NCI-H526 treated with DMSO at 0.1 percent for 48 hours (cell line): ENCODE results near the gene COL11A1.

Source experiments
- DNase-seq: peaks from one replicate; lab custom pipeline; 2025; lab: John Stamatoyannopoulos, UW

The COL11A1 gene

DNA sequence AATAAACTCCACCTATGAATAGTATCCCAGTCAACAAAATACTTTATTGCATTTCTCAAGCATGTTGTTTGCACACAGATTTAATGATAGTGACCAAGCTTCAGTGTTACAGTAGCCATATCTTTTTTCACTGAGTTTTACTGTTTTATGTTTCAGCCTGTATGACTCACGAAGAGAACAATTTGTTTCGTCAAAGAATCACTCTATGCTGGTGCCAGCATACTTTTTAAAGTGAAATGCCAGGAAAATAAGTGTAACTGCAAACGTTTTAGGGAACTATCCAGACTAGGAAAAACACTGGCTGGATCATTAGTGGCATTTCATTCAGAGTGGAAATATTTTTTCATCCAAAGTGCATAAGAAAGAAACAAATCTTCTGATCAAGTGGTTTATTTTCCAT lies 210.8 kb downstream of the COL11A1 start:
- no peak for DNase-seq

DNA sequence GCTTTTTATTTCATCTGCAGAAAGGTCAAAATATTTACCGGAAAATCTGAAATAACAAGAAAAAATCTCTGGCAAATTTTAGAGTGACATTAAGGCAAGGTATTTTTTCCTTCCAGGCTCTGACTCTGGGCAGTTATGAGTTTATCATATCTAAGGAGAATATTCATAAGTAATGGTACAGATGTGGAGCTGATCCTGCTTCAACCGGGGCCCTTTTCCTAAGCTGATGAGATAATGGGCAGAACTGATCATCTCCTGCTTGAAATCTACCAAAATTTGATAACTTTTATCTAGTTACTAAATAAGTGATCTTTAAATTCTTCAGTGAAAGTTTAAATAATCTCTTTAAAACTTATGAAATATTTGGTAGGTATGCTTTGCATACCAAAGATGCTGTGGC lies 211.6 kb downstream of the COL11A1 start:
- DNase-seq: no peak

DNA sequence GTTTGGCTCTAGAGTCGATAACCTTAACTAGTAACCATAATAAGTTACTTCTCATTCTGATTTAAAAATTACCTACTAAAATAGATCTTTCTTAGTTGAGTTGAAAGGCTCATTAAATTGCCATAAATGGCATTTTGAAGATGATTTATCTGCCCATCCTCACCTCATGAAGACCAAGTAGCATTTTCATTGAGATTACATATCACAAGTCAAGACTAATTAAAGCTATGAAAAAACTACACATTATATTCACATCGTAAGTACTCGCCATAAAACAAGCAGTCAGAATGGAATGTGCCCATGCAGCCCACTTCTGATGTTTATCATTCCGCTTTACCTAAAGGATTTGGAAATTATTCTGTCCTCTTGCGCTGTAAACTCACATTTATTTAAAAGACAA lies 212.0 kb downstream of the COL11A1 start:
- no peak for DNase-seq

DNA sequence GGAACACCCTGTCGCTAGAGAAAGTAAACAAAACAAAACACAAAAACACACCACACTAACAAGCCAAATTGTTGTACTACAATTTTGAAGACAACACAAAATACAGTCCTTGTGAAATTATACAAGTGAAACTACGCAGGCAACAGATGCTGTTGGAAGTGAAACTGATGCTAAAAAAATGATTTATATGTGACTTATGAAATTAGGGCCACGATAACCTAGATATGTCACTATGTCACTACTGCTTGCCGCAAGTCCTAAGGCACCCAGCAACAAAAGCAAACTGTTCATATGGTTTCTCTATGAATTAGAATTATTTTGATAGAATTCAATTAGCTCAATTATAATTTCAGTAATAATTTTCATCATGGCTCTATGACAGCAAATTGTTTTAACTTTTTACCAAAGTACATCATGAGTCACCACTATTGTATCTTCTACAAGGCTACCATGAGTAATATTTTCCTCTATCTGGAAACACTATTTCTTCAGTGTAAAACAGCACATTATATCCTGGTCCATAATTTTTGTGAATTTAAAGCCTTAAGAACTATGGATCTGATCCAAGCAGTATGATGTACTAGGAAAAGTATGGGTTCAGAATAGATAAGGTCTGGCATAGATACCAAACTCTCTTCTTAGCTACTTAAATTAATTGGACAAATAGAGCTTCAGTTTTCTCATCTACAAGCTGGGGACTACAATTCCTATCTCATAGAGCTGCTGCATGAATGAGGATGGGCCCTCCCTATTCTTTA lies 216.3 kb downstream of the COL11A1 start:
- DNase-seq: no peak

DNA sequence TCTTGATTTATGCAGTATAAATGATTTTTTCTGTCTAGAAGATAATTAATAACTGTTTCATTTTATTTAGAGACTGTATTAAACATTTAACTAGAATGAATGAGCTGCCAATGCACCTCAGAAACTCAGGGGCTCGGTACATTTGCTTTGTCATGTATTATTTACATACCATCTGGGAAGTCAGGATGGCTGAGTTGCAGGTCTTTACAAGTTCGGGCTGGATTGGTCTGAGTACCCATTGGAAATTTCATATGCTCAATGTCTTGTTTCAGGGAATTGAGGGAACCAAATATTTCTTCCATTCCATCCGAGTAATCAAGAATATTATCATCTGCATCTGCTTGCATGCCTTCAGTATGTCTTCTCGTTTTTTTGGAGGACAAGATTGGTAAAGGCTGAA lies 221.7 kb downstream of the COL11A1 start:
- DNase-seq: no peak

DNA sequence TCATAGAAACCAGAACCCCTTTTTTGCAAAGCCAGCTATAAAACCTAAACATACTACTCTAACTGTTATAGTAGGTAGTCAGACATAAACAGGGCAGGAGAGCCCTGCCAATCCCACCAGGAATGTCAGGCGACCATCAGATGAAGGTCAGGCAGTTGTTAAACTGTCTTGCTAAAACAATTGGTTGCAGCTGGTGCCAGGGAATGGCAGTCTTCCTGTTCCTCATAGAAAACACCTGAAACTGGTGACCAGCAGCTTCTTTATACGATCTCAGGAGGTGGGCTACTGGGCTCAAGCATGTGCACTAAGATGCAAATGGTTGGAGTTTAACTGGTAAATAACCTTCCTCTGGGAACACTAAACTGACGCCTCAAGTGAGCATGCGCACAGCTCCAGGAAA lies 224.1 kb downstream of the COL11A1 start:
- DNase-seq: no peak

DNA sequence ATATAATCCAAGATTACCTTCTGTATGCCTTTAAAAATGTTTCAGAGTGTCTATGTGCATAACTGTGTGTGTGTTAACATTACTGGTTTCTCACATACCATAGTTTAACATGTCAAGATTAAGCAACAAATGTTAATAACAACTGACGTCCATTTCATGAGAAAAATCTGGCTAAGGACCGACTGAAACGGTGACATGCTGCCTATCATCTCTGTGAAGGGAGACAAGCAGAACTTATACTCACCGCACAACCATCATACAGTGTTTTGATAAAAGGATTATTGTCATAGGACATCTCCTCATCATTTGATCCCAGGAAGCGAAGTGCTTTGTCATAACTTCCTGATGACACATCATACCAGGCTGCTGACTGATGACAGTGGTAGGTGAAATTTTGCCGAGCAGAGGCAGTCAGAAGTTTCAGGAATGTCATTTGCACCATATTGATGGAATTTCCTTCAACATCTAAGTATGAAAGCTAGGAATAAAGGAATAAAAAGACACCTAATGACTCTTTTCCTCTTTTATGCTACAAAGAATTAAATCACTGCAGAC lies 228.8 kb downstream of the COL11A1 start:
- no peak for DNase-seq

DNA sequence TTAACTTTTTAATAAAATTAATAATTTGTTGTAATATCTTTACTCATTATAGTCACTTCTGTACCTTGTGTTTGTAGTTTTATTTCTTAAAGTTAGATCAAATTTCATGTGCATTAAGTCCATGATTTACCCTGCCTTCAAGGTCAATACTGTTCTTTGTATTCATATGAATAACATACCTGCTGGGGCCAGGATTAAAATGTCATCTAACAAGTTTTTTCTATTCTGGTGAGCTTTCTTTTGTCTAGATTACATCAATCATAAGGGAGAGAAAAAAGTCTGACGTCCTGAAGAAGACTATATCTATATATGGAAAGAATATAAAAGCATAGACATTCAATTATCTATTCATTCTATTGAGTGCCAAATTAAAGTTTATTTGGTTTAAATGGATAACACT lies 232.6 kb downstream of the COL11A1 start:
- DNase-seq: no peak

DNA sequence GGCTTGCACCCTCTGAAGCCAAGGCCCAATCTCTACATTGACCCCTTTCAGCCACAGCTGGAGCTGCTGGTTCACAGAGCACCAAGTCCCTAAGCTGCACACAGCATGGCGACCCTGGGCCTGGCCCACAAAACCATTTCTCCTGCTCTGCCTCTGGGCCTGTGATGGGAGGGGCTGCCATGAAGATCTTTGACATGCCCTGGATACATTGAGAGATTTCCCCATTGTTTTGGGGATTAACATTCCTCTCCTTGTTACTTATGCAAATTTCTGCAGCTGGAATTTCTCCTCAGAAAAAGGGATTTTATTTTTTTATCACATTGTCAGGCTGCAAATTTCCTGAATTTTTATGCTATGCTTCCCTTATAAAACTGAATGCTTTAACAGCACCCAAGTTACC lies 235.8 kb downstream of the COL11A1 start:
- no peak for DNase-seq

DNA sequence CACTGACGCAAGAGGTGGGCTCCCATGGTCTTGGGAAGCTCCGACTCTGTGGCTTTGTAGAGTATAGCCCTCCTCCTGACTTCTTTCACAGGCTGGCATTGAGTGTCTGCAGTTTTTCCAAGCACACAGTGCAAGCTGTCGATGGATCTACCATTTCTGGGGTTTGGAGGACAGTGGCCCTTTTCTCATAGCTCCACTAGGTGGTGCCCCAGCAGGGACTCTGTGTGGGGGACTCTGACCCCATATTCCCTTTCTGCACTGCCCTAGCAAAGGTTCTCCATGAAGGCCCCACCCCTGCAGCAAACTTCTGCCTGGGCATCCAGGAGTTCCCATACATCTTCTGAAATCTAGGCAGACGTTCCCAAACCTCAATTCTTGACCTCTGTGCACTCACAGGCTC lies 236.2 kb downstream of the COL11A1 start:
- DNase-seq: no peak

DNA sequence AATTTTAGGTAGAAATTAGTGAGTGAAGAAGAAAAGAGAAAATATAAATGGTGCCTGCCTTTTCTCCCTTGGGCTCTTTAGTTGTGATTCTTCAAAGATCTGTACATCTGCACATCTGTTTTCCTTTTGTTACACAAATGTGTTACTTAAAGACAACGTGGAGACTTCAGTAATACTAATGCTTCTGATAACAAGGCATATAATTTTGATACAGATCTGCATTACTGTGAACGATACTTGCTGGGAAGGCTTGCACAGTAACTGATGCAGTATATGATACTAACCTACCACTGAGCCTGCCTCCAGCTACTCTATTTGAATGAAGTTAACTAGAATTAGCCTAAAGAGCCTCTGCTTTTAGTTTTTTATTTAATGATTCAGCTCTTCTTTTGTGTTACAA lies 244.6 kb downstream of the COL11A1 start:
- DNase-seq: no peak

DNA sequence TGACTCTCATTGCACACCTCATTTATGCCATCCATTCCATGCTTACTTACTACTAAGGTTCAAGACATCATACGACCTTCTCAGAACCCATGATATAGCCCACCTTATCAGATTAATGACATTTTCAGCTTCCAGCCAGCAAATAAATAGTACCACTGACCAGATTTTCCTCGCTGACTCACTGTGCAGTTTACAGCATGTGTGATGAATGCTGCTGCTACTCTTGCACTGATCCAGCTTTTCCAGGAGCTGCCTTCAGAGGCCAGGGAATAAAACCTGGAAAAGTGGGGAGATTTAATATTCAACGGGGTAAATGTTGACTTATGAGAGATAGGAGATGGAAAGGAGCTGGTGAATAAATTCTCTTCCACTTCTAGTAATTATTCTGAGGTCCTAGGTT lies 247.1 kb downstream of the COL11A1 start:
- DNase-seq: no peak

DNA sequence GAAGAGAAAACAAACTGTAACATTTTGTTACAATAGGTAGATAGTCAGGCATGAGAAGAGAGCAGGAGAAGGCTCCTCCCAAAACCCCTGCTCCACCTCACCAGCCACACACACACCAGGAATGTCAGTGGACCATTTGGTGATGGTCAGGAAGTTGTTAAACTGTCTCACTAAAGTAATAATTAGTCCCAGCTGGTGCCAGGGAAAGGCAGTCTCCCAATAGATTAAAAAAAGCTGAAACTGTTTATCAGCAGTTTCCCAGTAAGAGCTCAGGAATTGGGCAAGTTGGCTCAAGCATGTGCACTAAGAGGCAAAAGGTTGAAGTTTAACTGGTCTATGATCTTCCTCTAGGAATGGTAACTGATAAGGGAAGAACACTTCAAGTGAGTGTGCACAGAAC lies 249.6 kb downstream of the COL11A1 start:
- no peak for DNase-seq

DNA sequence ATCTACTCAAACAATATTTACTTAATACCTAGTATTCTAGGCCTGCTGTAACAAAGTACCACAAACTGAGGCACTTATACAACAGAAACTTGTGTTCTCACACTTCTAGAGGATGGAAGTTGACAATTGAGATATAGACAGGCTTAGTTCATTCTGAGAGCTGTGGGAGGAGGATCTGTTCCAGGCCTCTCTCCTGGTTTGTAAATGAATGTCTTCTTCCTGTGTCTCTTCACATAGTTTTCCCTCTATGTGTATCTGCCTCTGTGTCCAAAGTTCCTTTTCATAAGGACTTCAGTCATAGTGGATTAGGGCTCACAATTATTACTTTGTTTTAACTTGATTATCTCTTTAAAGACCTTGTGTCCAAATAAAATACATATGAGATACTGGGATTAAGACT lies 251.1 kb downstream of the COL11A1 start:
- no peak for DNase-seq

DNA sequence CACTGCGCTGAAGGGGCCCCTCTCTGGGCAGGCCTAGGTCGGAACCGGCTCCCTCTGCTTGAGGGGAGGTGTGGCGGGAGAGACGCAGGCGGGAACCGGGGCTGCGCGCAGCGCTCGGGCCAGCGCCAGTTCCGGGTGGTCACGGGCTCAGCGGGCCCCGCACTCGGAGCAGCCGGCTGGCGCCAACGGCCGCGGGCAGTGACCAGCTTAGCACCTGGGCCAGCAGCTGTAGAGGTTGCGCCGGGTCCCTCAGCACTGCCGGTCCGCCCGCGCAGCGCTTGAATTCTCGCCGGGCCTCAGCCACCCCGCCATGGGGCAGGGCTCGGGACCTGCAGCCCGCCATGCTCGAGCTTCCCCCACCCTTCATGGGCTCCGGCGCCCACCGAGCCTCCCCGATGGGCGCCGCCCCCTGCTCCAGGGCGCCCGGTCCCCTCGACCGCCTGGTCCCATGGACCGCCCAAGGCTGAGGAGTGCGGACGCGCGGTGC lies 254.6 kb downstream of the COL11A1 start:
- DNase-seq: no peak

DNA sequence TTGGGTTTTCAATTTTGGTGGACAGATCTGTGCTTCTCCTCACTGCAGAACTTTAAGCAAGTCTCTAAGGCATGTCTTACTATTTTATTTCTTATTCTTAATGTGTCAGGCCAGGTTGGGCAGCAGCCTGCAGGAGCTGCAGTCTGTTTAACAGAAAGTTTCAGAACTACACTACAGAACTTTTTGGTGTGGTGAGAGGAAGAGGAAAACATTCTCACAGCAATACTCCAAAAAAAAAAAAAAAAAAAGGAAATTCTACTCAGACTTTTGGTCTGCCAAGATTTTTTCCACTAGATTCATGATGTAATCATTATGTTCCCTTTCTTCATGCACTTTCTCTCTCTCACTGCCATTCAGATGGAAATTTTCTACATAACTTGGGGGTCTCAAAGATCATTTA lies 255.2 kb downstream of the COL11A1 start:
- no peak for DNase-seq

DNA sequence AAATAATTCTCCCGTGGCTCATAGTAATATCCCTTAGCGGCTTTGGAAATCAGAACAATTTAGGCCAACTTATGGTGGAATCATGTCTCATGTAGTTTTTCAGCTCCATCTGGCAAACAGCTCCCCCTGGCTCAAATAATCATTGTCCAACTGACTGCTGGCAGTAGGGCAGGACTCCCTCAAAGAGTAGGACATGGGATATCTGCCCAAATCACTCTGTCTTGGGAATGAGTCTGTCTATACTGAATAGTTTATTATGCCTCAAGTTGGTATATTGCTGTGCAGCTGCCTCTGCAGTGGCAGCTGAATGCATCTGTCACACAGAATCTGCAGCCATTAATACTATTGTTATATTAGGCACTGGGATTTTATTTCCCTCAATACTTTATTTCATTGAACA lies 255.7 kb downstream of the COL11A1 start:
- DNase-seq: no peak

DNA sequence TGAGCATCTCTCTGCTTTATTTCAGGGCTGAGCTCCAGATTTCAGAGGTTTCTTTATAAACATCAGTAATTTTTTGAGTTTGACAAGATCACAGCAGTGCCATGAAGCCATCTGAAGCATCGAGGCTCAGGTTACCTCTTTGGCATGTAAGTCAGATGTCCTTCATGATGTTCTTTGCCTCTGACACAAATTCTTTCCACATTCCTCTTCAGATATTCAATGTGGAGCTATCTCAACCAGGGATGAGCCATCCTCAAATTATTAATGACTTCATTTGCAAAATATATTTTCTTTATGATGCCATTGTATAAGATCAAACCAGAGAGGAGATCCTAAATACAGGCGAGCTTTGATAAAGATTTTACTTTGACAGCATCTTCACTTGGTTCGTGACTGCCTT lies 256.7 kb downstream of the COL11A1 start:
- DNase-seq: no peak

DNA sequence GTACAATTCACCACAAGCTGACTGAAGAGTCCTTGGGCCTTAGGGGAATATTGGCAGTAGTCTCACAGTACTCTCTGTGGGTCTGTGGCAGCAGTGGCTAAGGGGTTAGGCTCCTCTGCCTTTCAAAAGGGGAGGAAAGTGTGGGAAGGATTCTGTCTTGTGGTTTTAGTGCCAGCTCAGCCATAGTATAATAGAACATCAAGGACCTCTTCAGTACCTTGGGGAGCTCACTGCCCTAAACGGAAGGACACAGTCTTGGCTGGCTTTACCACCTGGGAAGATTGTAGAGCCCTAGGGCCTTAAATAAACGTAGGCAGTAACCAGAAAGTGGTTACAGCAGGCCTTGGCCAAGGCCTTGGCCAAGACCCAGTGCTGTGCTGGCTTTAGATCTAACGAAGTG lies 265.7 kb downstream of the COL11A1 start:
- DNase-seq: no peak

DNA sequence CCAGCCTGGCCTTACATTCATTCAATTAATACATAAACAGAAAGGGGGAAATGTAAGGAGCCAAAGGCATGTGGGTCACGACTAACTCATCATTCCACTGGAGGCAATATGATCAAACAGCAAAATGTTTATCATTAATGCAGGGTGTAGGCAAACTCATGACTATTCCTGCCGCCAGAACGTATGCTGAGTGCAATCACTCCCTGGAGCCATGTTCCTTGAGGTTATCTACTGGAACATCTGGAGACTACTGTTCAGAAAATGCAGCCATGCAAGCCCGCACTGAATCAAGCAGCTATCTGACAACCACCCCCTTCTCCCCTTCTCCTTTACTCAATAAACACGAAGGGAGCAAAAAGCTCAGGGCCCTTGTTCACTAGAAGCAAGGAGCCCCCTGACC lies 267.6 kb downstream of the COL11A1 start:
- DNase-seq: no peak

DNA sequence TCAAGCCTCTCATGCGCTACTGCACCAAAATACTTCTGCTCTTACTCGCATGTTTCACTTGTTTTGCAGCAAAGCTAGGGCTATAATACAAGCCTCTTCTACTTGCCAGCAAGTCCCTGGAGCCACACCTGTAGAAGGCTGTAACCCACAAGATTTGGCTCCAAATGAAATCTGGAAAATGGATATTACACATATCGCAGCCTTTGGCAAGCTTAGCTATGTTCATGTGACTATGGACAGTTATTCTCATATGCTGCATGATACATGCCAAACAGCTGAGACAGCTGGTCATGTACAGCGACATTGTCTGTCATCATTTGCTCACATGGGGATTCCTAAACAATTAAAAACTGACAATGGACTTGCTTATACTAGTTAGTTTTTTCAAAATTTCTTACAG lies 270.3 kb downstream of the COL11A1 start:
- DNase-seq: no peak

DNA sequence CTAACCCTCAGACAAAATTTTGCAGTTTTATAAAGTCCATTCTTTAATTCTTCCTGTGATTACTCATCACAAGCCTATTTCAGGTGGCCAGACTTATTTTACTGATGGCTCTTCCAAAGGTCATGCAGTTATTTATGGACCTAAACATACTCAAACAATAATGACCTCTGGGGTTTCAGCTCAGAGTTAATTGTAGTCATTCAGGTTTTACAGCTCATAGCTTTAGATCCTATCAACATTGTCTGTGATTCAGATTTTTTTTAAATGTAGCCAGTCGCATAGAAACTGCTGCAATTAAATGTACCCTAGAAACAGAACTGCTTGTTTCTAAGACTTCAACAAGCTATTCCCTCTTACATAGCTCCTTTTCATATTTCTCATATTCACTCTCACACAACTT lies 270.8 kb downstream of the COL11A1 start:
- DNase-seq: no peak

DNA sequence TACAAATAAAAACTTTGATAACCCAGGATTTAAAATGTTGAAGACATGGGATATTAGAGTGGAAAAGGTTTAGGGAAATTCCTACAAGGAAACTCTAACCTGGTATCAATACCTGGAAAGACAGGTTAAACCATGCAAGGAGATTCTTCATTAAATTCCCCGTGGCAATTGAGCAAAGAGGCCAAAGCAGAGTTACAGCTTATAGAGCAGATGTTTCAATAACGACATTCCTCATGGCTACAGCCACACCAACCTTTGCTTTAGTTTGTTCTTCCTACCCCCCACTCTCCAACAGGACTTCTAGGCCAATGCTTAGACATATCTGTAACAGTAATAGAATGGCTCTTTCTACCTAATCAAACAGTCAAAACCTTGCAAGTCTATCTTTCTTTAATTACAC lies 271.3 kb downstream of the COL11A1 start:
- DNase-seq: no peak

DNA sequence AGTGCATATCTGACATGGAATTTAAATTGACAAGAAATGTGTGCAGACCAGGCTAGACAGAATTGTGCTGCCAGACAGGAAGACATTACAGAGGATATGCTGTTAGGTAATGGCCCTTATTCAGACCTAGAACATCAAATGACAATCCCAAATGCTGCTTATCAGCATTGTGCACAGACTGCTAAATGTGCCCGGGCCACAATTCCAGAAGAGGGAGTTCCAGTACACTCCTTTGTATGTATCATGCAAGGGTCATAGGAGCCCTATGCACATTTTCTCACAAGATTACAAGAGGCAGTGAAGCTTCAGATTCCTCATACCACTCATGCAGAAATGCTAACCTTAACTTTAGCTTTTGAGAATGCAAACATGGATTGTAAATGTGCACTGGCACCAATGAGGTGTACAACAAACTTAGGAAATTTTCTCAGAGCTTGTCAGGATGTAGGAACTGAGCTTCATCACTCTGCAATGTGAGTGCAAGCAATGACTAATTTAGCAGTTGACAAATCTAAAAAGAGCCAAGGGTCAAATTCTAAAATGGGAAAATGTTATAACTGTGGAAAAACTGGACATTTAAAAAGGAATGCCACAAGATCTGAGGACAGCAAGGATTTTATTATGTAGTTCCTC lies 273.5 kb downstream of the COL11A1 start:
- DNase-seq: no peak
